GM06990 (cell line): ENCODE measurements around the gene TMEM222.

Experiments
- DNase-seq: peaks from one replicate; pipeline ENCODE4 v3.0.0-alpha.2; 2011; ENCODE audit not compliant: insufficient read length; ENCODE audit errors: extremely low read depth
- H3K27me3 ChIP-seq: replicated peaks from 2 replicates; pipeline ENCODE4 v1.6.0; 2011; ENCODE audit warnings: low read length; ENCODE audit not compliant: control insufficient read depth, insufficient read depth
- H3K36me3 ChIP-seq: 2 replicates; pipeline ENCODE4 v1.5.1; 2011; ENCODE audit warnings: low read length; ENCODE audit not compliant: control insufficient read depth, insufficient read depth
- H3K4me3 ChIP-seq: replicated peaks from 2 replicates; pipeline ENCODE4 v1.5.1; 2011; ENCODE audit warnings: low read depth, mild to moderate bottlenecking, control low read depth, low read length
- TF ChIP-seq, protein P1 (sequence below): IDR thresholded peaks from 2 replicates; pipeline ENCODE4 v1.5.1; 2011; ENCODE audit warnings: low read length, control low read depth, mild to moderate bottlenecking, inconsistent platforms; ENCODE audit not compliant: insufficient read depth, poor library complexity, severe bottlenecking

TMEM222 gene

DNA sequence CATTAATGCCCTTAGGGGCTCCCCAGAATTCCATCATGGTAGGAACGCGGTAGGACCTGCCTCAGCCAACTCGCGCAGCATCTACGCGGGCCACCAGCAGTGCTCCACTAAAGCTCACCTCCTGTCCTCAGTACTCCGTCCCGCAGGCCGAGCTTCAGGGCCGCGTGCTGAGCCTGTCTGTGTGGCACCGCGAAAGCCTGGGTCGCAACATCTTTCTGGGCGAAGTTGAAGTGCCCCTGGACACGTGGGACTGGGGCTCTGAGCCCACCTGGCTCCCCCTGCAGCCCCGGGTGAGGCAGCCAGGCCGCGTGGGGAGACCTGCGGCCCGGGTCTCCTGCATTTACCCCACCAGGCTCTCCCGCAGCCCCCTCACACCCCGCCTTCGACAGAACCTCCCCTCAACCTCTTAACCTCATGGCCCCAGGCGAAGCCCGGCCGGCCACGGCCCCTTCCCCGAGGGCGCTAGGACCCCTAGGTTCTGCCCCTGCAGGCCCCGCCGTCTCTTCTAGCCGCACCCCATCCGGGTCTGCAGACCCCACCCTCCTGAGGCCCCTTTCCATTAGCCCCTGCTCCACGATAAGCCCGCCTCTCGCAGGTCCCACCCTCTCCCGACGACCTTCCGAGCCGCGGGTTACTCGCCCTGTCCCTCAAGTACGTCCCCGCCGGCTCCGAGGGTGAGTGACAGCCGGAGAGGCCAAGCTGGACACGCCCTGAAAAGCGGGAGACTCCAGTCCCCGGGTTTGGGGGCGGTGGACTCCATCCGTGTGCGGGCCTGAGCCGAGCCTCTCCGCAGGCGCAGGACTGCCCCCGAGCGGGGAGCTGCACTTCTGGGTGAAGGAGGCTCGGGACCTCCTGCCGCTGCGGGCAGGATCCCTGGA is 28.9 kb downstream of the TMEM222 start:
- H3K4me3 ChIP-seq = no peak overlapping the region
- H3K36me3 ChIP-seq = peaks cover 6% of the 10 kb centered on the region
- no peak for DNase-seq
- H3K27me3 ChIP-seq = no peaks in the 10 kb centered on the region
- TF ChIP-seq, protein P1, sequence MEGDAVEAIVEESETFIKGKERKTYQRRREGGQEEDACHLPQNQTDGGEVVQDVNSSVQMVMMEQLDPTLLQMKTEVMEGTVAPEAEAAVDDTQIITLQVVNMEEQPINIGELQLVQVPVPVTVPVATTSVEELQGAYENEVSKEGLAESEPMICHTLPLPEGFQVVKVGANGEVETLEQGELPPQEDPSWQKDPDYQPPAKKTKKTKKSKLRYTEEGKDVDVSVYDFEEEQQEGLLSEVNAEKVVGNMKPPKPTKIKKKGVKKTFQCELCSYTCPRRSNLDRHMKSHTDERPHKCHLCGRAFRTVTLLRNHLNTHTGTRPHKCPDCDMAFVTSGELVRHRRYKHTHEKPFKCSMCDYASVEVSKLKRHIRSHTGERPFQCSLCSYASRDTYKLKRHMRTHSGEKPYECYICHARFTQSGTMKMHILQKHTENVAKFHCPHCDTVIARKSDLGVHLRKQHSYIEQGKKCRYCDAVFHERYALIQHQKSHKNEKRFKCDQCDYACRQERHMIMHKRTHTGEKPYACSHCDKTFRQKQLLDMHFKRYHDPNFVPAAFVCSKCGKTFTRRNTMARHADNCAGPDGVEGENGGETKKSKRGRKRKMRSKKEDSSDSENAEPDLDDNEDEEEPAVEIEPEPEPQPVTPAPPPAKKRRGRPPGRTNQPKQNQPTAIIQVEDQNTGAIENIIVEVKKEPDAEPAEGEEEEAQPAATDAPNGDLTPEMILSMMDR = no peak

DNA sequence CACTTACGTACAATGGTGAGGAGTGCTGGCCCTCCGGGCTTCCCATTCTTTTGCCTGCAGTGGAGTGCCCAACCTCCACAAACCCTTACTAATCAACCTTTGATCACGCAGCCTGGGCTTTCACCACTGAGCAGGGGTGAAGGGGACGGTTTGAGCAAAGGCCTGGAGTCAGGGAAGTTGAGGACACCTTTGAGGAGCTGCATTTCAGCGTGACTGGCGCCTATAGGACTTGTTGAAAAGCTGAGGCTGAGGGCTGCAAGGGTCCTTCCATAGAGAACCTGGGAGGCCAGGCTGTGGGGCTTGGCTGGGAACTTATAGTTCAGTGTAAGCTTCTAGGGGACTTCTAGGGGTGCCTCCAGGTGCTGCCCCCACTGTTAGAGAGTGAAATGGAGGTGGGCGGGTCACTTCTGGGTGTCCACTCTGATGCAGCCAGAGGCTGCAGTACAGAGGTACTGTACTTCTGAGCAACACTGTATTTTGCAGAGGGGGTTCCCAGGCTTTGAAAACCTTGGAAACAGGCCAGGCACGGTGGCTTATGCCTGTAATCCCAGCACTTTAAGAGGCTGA is 29.7 kb downstream of the TMEM222 start:
- H3K27me3 ChIP-seq = no peaks in the 10 kb centered on the region
- TF ChIP-seq, protein P1 = no peak
- DNase-seq = no peak
- peaks cover 6% of the 10 kb centered on the region for H3K36me3 ChIP-seq
- H3K4me3 ChIP-seq = no peak overlapping the region

DNA sequence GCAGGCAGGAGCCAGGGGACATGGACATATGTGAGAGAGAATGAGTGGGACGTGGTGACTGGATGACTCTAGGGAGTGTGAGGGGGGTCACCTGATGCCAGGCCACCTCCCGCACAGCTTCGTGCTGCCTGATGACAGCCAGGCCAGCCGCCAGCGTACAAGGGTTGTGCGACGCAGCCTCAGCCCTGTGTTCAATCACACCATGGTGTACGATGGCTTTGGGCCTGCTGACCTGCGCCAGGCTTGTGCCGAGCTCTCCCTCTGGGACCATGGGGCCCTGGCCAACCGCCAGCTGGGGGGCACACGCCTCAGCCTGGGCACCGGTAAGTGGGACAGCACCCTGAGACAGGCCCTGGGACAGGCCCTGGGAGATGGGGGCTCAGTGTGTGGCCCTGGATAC is 31.2 kb downstream of the TMEM222 start:
- TF ChIP-seq, protein P1 = no peak
- Histone ChIP-seq H3K4me3 (no peak overlapping the region), H3K36me3 (peaks cover 6% of the 10 kb centered on the region), H3K27me3 (no peaks in the 10 kb centered on the region)
- no peak for DNase-seq

DNA sequence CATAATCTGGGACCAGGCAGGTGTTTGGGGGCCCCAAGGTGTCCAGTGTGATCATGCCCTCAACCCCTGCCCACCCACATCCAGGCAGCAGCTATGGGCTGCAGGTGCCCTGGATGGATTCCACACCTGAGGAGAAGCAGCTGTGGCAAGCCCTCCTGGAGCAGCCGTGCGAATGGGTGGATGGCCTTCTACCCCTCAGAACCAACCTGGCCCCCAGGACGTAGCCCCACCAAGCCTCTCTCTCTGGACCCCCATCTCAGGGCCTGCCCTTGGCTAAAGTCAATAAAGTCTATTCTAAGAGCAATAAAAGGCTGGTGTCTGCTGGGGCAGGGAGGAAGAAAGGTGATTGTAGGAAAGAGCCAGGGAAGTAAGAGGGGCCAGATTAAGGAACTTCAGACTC is 31.7 kb downstream of the TMEM222 start:
- TF ChIP-seq, protein P1 = no peak
- DNase-seq = no peak
- H3K27me3 ChIP-seq = no peaks in the 10 kb centered on the region
- peaks cover 6% of the 10 kb centered on the region for H3K36me3 ChIP-seq
- no peak overlapping the region for H3K4me3 ChIP-seq

DNA sequence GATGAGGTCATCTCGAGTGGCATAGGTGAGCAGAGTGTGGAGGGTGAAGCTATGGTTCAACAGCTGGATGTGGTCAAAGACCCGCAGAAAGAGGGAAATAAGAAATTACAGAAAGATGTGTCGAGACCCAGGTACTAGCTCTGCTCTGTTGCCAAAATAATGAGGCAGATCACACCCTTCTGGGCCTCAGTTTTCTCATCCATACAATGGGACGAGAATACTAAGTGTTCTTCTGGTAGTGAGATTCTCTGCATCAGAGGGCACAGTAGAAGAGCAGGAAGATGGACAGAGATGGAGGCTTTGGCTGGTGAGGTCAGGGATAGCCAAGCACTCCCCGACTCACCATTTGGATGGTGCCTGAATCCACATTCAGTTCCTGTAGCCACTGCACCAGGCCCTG is 33.7 kb downstream of the TMEM222 start:
- Histone ChIP-seq H3K27me3 (no peaks in the 10 kb centered on the region), H3K36me3 (no peaks in the 10 kb centered on the region; the same call in none of the 2 replicates), H3K4me3 (no peak overlapping the region; the same call in 1 of the 2 replicates)
- DNase-seq = no peak
- TF ChIP-seq, protein P1 = no peak
